Activated CD8-positive, alpha-beta memory T cell treated with anti-CD3 and anti-CD28 coated beads for 36 hours (primary cell): ENCODE measurements around the gene CACNA2D1. TPM values are rescaled to one million over a fixed set of nuclear protein-coding genes. Genes with fewer than 3 reads are reported as not detected.

Experiments used
- CTCF ChIA-PET: fragments of 350-600 bp; sonication (Branson Sonifier 250); formaldehyde crosslinking; loops from one replicate; lab custom pipeline; 2021; ENCODE audit warnings: antibody characterized with exemption; lab: Charles Lee
- POLR2A ChIA-PET: fragments of 350-600 bp; sonication (Branson Sonifier 250); formaldehyde crosslinking; loops from one replicate; lab custom pipeline; 2021; ENCODE audit warnings: antibody characterized with exemption; lab: Charles Lee
- total RNA-seq, 2 experiments: library from RNA; stranded (reverse); gene quantifications; one replicate each; pipeline ENCODE4 v1.2.3, GENCODE V29; 2021

CACNA2D1 gene
- total RNA-seq, 2 experiments from 2014 or later = not detected

- POLR2A ChIA-PET = no interaction called here
- CTCF ChIA-PET = no interaction called here
These were observed 186.4 kb downstream of the CACNA2D1 start for GRCh38 chr7:82257118-82257695.

DNA sequence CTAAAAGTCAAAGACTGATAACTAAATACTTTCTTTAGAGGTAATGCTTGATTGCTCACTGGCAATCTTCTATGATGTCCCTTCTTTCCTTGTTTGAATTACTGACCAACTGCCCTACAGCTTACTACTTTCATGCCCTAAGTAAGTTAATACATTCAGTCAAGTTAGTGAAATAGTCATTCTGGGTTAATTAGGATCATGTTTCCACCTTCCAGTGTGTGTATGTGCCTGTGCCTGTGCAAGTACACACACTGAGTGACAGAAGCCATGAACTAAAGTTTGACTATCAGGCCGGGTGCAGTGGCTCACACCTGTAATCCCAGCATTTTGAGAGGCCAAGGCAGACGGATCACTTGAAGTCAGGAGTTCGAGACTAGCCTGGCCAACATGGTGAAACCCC lies 187.9 kb downstream of the CACNA2D1 start:
- ChIA-PET POLR2A (no interaction called here), CTCF (no interaction called here)

DNA sequence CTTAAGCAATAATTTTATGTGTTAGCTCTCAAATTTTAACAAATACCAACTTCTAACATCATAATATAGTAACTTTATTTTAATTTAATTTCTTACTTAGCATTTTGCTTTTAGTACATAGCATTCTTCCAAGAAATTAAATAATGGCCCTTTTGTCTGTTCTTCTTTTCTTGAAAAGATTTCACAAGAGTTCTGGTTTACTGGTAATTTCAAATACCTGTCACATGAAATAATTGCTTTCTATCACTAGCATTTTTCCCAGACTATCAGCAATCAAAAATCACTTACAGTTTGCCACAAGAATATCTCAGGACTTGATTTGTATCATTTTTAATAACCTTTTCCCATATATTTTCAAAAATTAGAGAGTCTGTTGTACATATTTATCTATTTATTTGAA lies 193.0 kb downstream of the CACNA2D1 start:
- CTCF ChIA-PET = no interaction called here
- POLR2A ChIA-PET = no interaction called here

GRCh38 chr7:82249979-82250378 lies 193.6 kb downstream of the CACNA2D1 start:
- POLR2A ChIA-PET = no interaction called here

GRCh38 chr7:82247814-82248433 lies 195.7 kb downstream of the CACNA2D1 start:
- ChIA-PET CTCF (no interaction called here), POLR2A (no interaction called here)

More at GRCh38 chr7:82249979-82250378, 193.6 kb downstream of the CACNA2D1 start:
- CTCF ChIA-PET = no interaction called here

GRCh38 chr7:82244947-82245517 lies 198.5 kb downstream of the CACNA2D1 start:
- ChIA-PET POLR2A (no interaction called here), CTCF (no interaction called here)

GRCh38 chr7:82241356-82241755 lies 202.2 kb downstream of the CACNA2D1 start:
- CTCF ChIA-PET = no interaction called here
- POLR2A ChIA-PET = no interaction called here

DNA sequence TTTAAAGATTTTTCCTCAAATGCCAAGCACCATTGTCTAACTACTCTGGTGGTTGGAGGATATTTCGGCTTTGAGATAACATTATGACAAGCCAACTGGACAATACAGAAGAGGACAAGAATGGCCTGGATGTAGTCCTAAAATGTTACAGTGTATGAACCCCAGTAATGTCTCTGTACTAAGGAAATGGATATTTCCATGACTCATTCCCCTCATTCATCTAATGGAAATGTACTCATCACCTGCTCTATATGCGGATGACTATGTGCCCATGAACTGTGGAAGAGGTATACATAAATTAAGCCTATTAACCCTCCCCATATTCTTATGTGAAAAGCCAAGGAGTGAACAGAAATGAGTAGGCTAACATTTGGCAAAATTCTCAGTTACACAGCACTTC lies 207.9 kb downstream of the CACNA2D1 start:
- ChIA-PET CTCF (no interaction called here), POLR2A (no interaction called here)

- ChIA-PET POLR2A (no interaction called here), CTCF (no interaction called here)
These were observed 209.0 kb downstream of the CACNA2D1 start for GRCh38 chr7:82234457-82235049.

GRCh38 chr7:82230811-82231581 lies 212.6 kb downstream of the CACNA2D1 start:
- ChIA-PET POLR2A (no interaction called here), CTCF (no interaction called here)

- ChIA-PET POLR2A (no interaction called here), CTCF (no interaction called here)
These were observed 214.4 kb downstream of the CACNA2D1 start for GRCh38 chr7:82229164-82229563.

- POLR2A ChIA-PET = no interaction called here
These were observed 217.4 kb downstream of the CACNA2D1 start for GRCh38 chr7:82226191-82226590.

GRCh38 chr7:82224529-82224928 lies 219.0 kb downstream of the CACNA2D1 start:
- ChIA-PET CTCF (no interaction called here), POLR2A (no interaction called here)

More at GRCh38 chr7:82226191-82226590, 217.4 kb downstream of the CACNA2D1 start:
- CTCF ChIA-PET = no interaction called here

- POLR2A ChIA-PET = no interaction called here
- CTCF ChIA-PET = no interaction called here
These were observed 220.0 kb downstream of the CACNA2D1 start for GRCh38 chr7:82223580-82223979.

DNA sequence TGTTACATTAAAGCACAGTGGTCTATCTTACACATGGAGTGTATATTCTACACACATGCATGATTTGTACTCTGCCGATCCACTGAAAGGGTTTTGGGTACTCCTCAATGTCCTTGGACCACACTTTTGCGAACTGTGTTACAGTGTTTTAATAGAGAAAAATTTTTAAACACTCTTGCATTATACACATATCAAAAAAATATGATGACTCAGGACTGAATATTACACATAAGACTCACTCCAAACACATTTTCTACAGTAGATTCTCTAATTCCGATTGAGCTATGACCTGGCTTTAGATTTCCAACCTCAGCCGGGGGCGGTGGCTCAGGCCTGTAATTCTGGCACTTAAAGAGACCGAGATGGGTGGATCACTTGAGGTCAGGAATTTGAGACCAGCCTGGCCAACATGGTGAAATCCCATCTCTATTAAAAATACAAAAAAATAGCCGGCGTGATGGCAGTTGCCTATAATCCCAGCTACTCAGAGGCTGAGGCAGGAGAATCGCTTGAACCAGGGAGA lies 222.4 kb downstream of the CACNA2D1 start:
- ChIA-PET POLR2A (no interaction called here), CTCF (no interaction called here)

GRCh38 chr7:82212466-82212865 lies 231.1 kb downstream of the CACNA2D1 start:
- ChIA-PET CTCF (no interaction called here), POLR2A (no interaction called here)

DNA sequence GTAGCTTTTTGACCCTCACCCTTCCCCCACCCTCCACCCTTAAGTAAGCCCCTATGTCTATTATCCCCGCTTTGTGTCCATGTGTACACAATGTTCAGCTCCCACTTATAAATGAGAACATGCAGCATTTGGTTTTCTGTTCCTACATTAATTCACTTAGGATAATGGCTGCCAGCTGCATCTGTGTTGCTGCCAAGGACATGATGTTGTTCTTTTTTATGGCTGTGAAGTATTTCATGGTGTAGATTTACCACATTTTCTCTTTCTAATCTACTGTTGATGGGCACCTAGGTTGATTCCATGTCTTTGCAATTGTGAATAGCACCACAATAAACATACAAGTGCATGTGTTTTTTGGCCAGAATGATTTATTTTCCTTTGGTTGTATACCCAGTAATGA lies 232.2 kb downstream of the CACNA2D1 start:
- ChIA-PET POLR2A (no interaction called here), CTCF (no interaction called here)

DNA sequence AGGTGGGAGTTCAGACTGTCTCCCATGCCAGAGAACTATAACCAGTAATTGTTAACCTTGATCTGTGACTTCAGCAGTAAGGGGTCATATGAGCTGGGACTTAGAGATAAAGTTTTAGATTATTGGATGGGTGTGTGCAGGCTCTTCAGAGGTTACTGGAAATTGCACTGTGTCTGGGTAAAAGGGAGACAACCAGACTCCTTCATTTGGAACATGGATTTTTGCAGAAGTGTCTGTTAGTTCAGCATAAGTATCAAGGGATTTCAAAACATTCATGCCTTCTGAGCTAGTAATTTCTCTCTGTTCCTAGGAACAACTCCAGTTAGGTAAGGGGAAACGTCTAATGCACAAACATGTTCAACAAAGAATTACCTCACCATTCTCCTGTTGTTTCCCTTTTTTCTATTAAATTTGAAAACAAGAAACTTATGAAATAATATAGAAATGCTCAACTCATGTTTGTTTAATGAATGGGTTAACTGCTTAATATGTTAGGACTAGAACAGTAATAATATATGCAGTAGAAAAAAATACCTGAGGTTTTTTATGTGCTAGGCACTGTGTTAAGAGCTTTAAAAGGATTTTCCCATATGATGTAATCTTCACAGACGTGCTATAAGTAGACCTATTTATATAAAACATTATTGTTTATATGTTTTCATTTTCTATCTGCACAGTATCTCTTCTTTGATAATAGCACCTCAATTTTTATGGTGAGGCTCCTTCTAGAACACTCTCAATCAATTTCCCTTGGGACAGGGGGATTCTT lies 233.0 kb downstream of the CACNA2D1 start:
- ChIA-PET CTCF (no interaction called here), POLR2A (no interaction called here)

- ChIA-PET CTCF (no interaction called here), POLR2A (no interaction called here)
These were observed 234.3 kb downstream of the CACNA2D1 start for GRCh38 chr7:82209179-82209747.
